Breast epithelium (tissue), 4 donors: ENCODE measurements around the gene KLHL6. TPM values are rescaled to one million over a fixed set of nuclear protein-coding genes. Genes with fewer than 3 reads are reported as not detected.

Experiments
- DNase-seq, 2 donors: peaks; one replicate each; pipeline ENCODE4 v3.0.0-alpha.2; 2019; ENCODE audit warnings: low spot score in 2 of 2
- H3K27ac ChIP-seq, 2 donors: fragments of 200-600 bp; sonication (generic) in 1 of 2; one replicate each; pipeline ENCODE4 v1.5.1; 2016 to 2019; ENCODE audit warnings: mild to moderate bottlenecking in 1 of 2
- H3K27me3 ChIP-seq, 2 donors: fragments of 200-600 bp; sonication (generic) in 1 of 2; one replicate each; pipeline versions ENCODE4 v1.5.1 to v1.6.0; 2017 to 2019; ENCODE audit warnings: control low read depth in 1 of 2, mild to moderate bottlenecking in 1 of 2
- H3K36me3 ChIP-seq: fragments of 200-600 bp; one replicate; pipeline ENCODE4 v1.5.1; 2019
- H3K4me1 ChIP-seq, 2 donors: fragments of 200-600 bp; sonication (generic); one replicate each; pipeline ENCODE4 v1.5.1; 2016 to 2019; ENCODE audit warnings: control low read depth in 1 of 2
- H3K4me3 ChIP-seq, 3 donors: fragments of 200-600 bp; sonication (generic); 1 replicate in 2 of 3; 2 replicates in 1 of 3; pipeline ENCODE4 v1.5.1; 2016 to 2019; ENCODE audit warnings: mild to moderate bottlenecking in 3 of 3, moderate library complexity in 2 of 3
- H3K9me3 ChIP-seq, 2 donors: fragments of 200-600 bp; sonication (generic) in 1 of 2; one replicate each; pipeline ENCODE4 v1.5.1; 2016 to 2019; ENCODE audit warnings: control low read depth in 1 of 2
- CTCF ChIP-seq, 3 donors: fragments of 450-650 bp; IDR thresholded peaks; one replicate each; pipeline ENCODE4 v1.5.1; 2016 to 2017; ENCODE audit warnings: antibody characterized with exemption in 3 of 3, mild to moderate bottlenecking in 3 of 3, moderate library complexity in 3 of 3
- POLR2A ChIP-seq: fragments of 450-650 bp; IDR thresholded peaks from one replicate; pipeline ENCODE4 v1.6.1; 2016; ENCODE audit warnings: antibody characterized with exemption, mild to moderate bottlenecking, moderate library complexity
- POLR2AphosphoS5 ChIP-seq, 3 donors: sonication (generic); formaldehyde crosslinking; IDR thresholded peaks; one replicate each; pipeline ENCODE4 v1.6.1; 2017; ENCODE audit warnings: antibody characterized with exemption in 3 of 3
- intact Hi-C: fragments of 100-400 bp; cut with DNase I; formaldehyde crosslinking; loops from one replicate; pipeline ENCODE4 v1.15.1; 2023; ENCODE audit warnings: low total_unique reads
- total RNA-seq, 3 donors: library from RNA; depleted of rRNA; stranded (reverse); fragments of >200 nt; gene quantifications; one replicate each; pipeline ENCODE4 v1.1.0, GENCODE V29; 2016

KLHL6 gene
- total RNA-seq, 3 donors from 2014 or later = 2.7 to 7.9 (median 4.3) TPM

- Histone ChIP-seq H3K27me3 (no peaks in the 10 kb centered on the region), H3K36me3 (no peaks in the 10 kb centered on the region), H3K27ac (peak overlapping the region; percentile 38 to 80), H3K9me3 (no peaks in the 10 kb centered on the region), H3K4me3 (no peak overlapping the region), H3K4me1 (peaks cover 0 to 3% of the 10 kb centered on the region in 2 donors)
- DNase-seq = no peak
- intact Hi-C loops = no loop called here
- TF ChIP-seq POLR2AphosphoS5 (IDR thresholded peaks at IDR 0.05) = no peak
- no peak for TF ChIP-seq CTCF (IDR thresholded peaks at IDR 0.05)
- no peak for TF ChIP-seq POLR2A
These were observed 28.1 kb upstream of the KLHL6 start for GRCh38 chr3:183583331-183584245.

GRCh38 chr3:183582161-183582560 is 26.7 kb upstream of the KLHL6 start:
- peaks cover 0 to 3% of the 10 kb centered on the region in 2 donors for H3K4me1 ChIP-seq
- no peaks in the 10 kb centered on the region for H3K36me3 ChIP-seq
- intact Hi-C loops = no loop called here
- no peak for TF ChIP-seq POLR2A
- no peak for TF ChIP-seq POLR2AphosphoS5 (IDR thresholded peaks at IDR 0.05)
- no peak overlapping the region for H3K4me3 ChIP-seq
- no peaks in the 10 kb centered on the region for H3K27me3 ChIP-seq
- DNase-seq = no peak
- no peaks in the 10 kb centered on the region for H3K9me3 ChIP-seq
- H3K27ac ChIP-seq = no peak overlapping the region

- no peaks in the 10 kb centered on the region for H3K36me3 ChIP-seq
- intact Hi-C loops = no loop called here
- no peak overlapping the region for H3K4me3 ChIP-seq
- DNase-seq = no peak
- H3K27ac ChIP-seq = no peak overlapping the region
- H3K9me3 ChIP-seq = no peaks in the 10 kb centered on the region
- no peaks in the 10 kb centered on the region for H3K27me3 ChIP-seq
- no peak for TF ChIP-seq POLR2A
- TF ChIP-seq CTCF (IDR thresholded peaks at IDR 0.05) = no peak
- TF ChIP-seq POLR2AphosphoS5 (IDR thresholded peaks at IDR 0.05) = no peak
- H3K4me1 ChIP-seq = peaks cover 0 to 3% of the 10 kb centered on the region in 2 donors
These were observed 26.1 kb upstream of the KLHL6 start for GRCh38 chr3:183581496-183582155.

- H3K36me3 ChIP-seq = no peaks in the 10 kb centered on the region
- no peak overlapping the region for H3K27ac ChIP-seq
- TF ChIP-seq POLR2AphosphoS5 (IDR thresholded peaks at IDR 0.05) (no peak), POLR2A (no peak), CTCF (IDR thresholded peaks at IDR 0.05) (no peak)
- no peaks in the 10 kb centered on the region for H3K27me3 ChIP-seq
- H3K4me3 ChIP-seq = peak overlapping the region; percentile 16 to 48 (median 36)
- DNase-seq = no peak
- no peaks in the 10 kb centered on the region for H3K9me3 ChIP-seq
- H3K4me1 ChIP-seq = peaks cover 0 to 3% of the 10 kb centered on the region in 2 donors
- intact Hi-C loops = no loop called here
These were observed 24.7 kb upstream of the KLHL6 start for GRCh38 chr3:183579967-183580900.

DNA sequence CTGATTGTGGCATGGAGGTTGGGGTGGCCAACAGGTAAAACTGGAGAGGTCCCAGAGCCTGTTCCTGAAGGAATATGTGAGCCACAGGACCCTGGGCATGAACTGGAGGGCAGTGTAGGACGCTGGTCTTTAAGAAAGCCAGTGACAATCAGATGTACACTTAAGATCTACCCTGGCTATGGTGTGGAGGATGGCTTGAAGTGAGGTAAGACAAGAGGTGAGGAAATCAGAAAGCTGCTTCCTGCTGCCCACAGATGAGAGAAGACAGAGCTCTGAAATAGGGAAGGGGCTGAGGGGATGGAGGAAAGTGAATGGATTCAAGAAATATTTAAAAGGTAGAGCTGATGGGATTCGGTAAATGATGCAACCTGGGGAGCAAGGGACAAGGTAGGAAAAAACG is 22.7 kb upstream of the KLHL6 start:
- Histone ChIP-seq H3K27me3 (no peaks in the 10 kb centered on the region), H3K4me1 (no peaks in the 10 kb centered on the region), H3K36me3 (no peaks in the 10 kb centered on the region), H3K9me3 (no peaks in the 10 kb centered on the region), H3K4me3 (no peak overlapping the region), H3K27ac (no peak overlapping the region)
- DNase-seq = no peak
- intact Hi-C loops = no loop called here
- no peak for TF ChIP-seq CTCF (IDR thresholded peaks at IDR 0.05)
- no peak for TF ChIP-seq POLR2A
- TF ChIP-seq POLR2AphosphoS5 (IDR thresholded peaks at IDR 0.05) = no peak
